ENCODE measurements around the gene CSNK2A1.

DNA sequence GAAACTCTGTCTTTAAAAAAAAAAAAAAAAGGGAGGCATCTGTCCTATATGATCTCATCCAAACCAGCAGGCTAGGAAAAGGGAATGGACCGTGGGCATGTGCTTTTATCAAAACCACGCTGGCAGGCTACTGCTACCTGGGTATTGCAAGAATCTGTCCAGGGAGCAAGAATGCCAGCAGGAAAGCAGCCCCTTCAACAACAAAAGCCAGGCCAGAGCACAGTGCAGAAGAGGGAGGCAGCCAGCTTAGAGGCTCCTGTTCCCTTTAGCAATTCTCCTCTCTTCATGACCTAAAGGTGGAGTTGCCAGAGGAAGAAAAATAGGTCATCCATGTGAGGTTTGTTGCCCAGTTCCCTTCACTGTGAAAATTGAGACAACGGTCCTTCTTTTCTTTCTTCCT lies 99.5 kb downstream of the CSNK2A1 start:
- TF ChIP-seq, protein P1, sequence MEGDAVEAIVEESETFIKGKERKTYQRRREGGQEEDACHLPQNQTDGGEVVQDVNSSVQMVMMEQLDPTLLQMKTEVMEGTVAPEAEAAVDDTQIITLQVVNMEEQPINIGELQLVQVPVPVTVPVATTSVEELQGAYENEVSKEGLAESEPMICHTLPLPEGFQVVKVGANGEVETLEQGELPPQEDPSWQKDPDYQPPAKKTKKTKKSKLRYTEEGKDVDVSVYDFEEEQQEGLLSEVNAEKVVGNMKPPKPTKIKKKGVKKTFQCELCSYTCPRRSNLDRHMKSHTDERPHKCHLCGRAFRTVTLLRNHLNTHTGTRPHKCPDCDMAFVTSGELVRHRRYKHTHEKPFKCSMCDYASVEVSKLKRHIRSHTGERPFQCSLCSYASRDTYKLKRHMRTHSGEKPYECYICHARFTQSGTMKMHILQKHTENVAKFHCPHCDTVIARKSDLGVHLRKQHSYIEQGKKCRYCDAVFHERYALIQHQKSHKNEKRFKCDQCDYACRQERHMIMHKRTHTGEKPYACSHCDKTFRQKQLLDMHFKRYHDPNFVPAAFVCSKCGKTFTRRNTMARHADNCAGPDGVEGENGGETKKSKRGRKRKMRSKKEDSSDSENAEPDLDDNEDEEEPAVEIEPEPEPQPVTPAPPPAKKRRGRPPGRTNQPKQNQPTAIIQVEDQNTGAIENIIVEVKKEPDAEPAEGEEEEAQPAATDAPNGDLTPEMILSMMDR (IDR thresholded peaks at IDR 0.05), result no peak
- TF ChIP-seq POLR2A (IDR thresholded peaks at IDR 0.05), result no peak
